Progenitor cell of endocrine pancreas (in vitro differentiated cells): Measurements from ENCODE around the gene CDH8. TPM values are rescaled to one million over a fixed set of nuclear protein-coding genes. Genes with fewer than 3 reads are reported as not detected.

ENCODE experiments used
- DNase-seq: peaks from one replicate; pipeline ENCODE4 v3.0.0; 2021; ENCODE audit warnings: low spot score; ENCODE audit not compliant: unreplicated experiment
- H3K27ac Mint-ChIP-seq: 2 replicates; pipeline ENCODE4 v1.8.0; 2021; ENCODE audit warnings: mild to moderate bottlenecking, moderate library complexity, mixed read lengths
- H3K27me3 Mint-ChIP-seq: 2 replicates; pipeline ENCODE4 v1.8.0; 2021; ENCODE audit warnings: mixed read lengths
- H3K36me3 Mint-ChIP-seq: 2 replicates; pipeline ENCODE4 v1.8.0; 2022; ENCODE audit warnings: mixed read lengths; ENCODE audit not compliant: insufficient read depth
- H3K4me1 Mint-ChIP-seq: 2 replicates; pipeline ENCODE4 v1.8.0; 2021; ENCODE audit warnings: low read depth, mixed read lengths
- H3K4me3 Mint-ChIP-seq: 2 replicates; pipeline ENCODE4 v1.8.0; 2021; ENCODE audit warnings: low read depth, mild to moderate bottlenecking, moderate library complexity, mixed read lengths
- H3K9me3 Mint-ChIP-seq: 2 replicates; pipeline ENCODE4 v1.8.0; 2021; ENCODE audit warnings: low read depth, mixed read lengths
- long read RNA-seq: library from polyadenylated mRNA; unstranded; transcript quantifications from one replicate; pipeline ENCODE4 v2.0.0, GENCODE V29; 2020
- total RNA-seq: library from RNA; stranded (reverse); gene quantifications from 2 replicates; pipeline ENCODE4 v1.2.1, GENCODE V29; 2021
- TF ChIP-seq, protein P1 (sequence below): fragments of 200-600 bp; sonication (generic); IDR thresholded peaks from one replicate; pipeline ENCODE4 v1.5.0; 2021; ENCODE audit warnings: antibody characterized with exemption, mild to moderate bottlenecking; ENCODE audit not compliant: unreplicated experiment

The CDH8 gene, protein sequence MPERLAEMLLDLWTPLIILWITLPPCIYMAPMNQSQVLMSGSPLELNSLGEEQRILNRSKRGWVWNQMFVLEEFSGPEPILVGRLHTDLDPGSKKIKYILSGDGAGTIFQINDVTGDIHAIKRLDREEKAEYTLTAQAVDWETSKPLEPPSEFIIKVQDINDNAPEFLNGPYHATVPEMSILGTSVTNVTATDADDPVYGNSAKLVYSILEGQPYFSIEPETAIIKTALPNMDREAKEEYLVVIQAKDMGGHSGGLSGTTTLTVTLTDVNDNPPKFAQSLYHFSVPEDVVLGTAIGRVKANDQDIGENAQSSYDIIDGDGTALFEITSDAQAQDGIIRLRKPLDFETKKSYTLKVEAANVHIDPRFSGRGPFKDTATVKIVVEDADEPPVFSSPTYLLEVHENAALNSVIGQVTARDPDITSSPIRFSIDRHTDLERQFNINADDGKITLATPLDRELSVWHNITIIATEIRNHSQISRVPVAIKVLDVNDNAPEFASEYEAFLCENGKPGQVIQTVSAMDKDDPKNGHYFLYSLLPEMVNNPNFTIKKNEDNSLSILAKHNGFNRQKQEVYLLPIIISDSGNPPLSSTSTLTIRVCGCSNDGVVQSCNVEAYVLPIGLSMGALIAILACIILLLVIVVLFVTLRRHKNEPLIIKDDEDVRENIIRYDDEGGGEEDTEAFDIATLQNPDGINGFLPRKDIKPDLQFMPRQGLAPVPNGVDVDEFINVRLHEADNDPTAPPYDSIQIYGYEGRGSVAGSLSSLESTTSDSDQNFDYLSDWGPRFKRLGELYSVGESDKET
- 3.1 and 5.4 TPM in 2 replicates for total RNA-seq
- long read RNA-seq, transcript CDH8-211 (9 exons, 3,986 nt), result major isoform, 15 of 22 reads
- long read RNA-seq, partial matches to known transcripts, result 1 of 22 reads
- long read RNA-seq, other reads (novel, unspliced or antisense), result 5 of 22 reads

DNA sequence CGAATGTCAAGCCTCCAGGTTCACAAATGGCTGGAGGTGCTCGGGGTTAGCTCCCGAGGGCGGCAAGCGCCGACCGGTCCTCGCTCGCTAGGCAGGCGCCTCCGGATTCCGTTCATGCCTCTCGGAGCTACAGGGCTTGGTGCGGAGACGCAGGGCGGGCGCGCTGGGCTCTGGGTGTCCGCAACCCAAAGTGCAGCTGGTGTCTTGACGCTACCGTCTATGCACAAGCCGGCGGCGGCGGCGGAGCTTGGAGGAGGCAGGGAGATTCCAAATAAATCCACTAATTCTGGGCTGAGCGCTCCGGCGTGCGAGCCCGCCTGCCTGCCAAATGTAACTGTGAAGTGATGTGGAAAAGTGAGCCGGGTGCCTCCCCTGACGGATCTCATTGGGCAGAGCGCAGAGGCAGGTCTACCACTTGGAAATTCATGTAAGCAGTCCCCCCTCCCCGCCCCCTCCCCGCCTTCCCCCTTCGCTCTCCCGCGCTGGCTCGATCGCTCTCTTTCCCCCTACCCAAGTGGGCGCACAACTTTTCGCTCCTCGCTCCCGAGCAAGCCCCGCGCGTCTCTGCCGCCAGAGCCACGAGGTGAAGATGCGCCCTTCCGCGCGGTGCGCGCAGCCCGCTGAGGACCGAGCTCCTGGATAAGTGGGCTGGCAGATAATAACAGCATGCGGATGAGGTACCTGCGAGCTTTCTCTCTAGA, at the start of gene CDH8:
Gene CDH8 (minus strand): TSS at position 338 of the 701 bp plus-strand sequence. CDS start 15,035 bp downstream, outside the sequence.
- TF ChIP-seq, protein P1, sequence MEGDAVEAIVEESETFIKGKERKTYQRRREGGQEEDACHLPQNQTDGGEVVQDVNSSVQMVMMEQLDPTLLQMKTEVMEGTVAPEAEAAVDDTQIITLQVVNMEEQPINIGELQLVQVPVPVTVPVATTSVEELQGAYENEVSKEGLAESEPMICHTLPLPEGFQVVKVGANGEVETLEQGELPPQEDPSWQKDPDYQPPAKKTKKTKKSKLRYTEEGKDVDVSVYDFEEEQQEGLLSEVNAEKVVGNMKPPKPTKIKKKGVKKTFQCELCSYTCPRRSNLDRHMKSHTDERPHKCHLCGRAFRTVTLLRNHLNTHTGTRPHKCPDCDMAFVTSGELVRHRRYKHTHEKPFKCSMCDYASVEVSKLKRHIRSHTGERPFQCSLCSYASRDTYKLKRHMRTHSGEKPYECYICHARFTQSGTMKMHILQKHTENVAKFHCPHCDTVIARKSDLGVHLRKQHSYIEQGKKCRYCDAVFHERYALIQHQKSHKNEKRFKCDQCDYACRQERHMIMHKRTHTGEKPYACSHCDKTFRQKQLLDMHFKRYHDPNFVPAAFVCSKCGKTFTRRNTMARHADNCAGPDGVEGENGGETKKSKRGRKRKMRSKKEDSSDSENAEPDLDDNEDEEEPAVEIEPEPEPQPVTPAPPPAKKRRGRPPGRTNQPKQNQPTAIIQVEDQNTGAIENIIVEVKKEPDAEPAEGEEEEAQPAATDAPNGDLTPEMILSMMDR, result no peak
- DNase-seq, result peak; percentile 26
- H3K27me3 Mint-ChIP-seq, result peaks cover 87% of the 10 kb centered on the region
- H3K4me1 Mint-ChIP-seq, result peaks cover 16% of the 10 kb centered on the region
- no peak within 1 kb of the TSS for H3K27ac Mint-ChIP-seq
- H3K36me3 Mint-ChIP-seq, result no peaks in the 10 kb centered on the region
- peak within 1 kb of the TSS; percentile 67 for H3K4me3 Mint-ChIP-seq
- H3K9me3 Mint-ChIP-seq, result no peaks in the 10 kb centered on the region

DNA sequence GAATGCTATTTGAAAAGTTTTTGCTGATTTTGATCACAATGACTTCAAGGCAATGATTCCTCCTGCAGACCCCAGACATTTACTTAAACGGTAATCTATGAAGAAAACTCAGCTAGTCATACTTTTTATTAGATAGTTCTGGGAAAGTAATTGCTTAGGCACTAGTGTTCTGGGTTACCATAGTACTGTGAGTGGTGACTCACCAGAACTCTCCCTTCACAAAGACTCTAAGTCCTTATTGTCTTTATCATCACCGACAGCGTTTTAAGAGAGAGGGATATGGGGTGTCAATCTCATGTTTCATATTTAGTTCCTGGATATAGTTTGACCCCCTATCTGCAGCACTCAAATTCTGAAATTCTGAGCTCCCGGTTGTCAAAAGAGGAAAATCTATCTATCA, 43.0 kb upstream of the CDH8 start:
- TF ChIP-seq, protein P1, result no peak
- Mint-ChIP-seq H3K27me3 (no peaks in the 10 kb centered on the region), H3K9me3 (no peaks in the 10 kb centered on the region), H3K4me3 (no peak overlapping the region), H3K4me1 (no peaks in the 10 kb centered on the region), H3K27ac (no peak overlapping the region), H3K36me3 (no peaks in the 10 kb centered on the region)
- DNase-seq, result no peak

DNA sequence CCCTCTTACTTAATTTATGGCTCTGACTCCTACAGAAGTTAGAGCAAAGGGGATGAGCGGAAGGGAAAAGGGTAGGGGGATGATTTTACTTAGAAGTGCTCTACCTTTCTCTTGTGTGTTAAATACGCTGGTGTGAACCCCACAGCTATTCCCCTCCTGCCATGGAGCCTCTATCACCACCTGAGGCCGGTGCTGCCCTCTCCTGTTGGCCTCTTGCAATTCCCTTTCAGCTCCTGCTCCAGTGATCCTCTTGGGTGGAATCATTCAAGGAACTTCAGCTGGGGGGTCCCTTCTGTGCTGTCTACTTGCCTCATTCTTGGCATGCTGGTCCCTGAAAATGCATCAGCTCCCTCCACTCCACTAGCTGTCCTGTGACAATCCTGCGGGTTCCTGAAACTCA, 41.8 kb upstream of the CDH8 start:
- H3K27me3 Mint-ChIP-seq, result no peaks in the 10 kb centered on the region

DNA sequence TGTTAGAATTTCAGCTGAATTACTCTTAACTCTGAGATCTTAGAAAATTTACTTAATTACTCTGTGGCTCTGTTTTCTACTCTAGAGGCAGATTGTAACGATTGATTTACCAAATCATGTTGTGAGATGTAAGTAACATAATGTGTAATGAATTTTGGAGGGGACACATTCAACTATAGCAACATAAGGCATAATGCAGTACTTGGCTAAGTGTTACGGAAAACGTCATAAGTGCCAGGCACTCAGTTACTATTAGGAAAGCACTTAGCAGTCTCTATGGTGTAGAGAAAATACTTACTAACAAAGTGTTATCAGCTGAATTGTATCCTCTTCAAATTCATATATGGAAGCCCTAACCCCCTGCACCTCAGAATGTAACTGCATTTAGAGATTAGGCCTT, 40.6 kb upstream of the CDH8 start:
- no peaks in the 10 kb centered on the region for H3K36me3 Mint-ChIP-seq
- no peak for DNase-seq
- H3K9me3 Mint-ChIP-seq, result no peaks in the 10 kb centered on the region
- TF ChIP-seq, protein P1, result no peak
- no peak overlapping the region for H3K4me3 Mint-ChIP-seq
- H3K27ac Mint-ChIP-seq, result no peak overlapping the region
- H3K27me3 Mint-ChIP-seq, result no peaks in the 10 kb centered on the region
- H3K4me1 Mint-ChIP-seq, result no peaks in the 10 kb centered on the region

More for the DNA sequence above, 41.8 kb upstream of the CDH8 start:
- DNase-seq, result no peak
- no peaks in the 10 kb centered on the region for H3K36me3 Mint-ChIP-seq
- no peaks in the 10 kb centered on the region for H3K4me1 Mint-ChIP-seq
- H3K27ac Mint-ChIP-seq, result no peak overlapping the region
- TF ChIP-seq, protein P1, result peak; percentile 57
- H3K4me3 Mint-ChIP-seq, result no peak overlapping the region
- no peaks in the 10 kb centered on the region for H3K9me3 Mint-ChIP-seq

DNA sequence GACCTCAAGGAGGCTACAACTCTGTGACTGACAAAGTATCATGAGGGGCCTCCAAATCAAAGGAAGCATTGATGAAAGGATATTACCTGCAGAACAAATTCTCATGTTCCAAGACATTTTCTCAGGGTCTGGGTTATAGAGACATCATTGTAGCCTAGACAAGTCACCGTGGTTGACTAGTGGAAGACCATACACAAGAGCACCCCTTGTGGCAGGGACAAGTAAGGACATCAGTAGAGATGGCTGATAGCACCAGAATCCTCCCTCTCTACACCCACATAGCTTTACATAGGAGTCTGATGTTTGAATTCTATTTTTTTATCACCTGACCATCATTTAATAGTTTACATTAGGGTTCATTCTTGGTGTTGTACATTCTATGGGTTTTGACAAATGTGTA, 32.5 kb upstream of the CDH8 start:
- Mint-ChIP-seq H3K27me3 (no peaks in the 10 kb centered on the region), H3K4me1 (no peaks in the 10 kb centered on the region), H3K9me3 (peaks cover 4% of the 10 kb centered on the region), H3K4me3 (no peak overlapping the region), H3K27ac (no peak overlapping the region), H3K36me3 (no peaks in the 10 kb centered on the region)
- no peak for DNase-seq
- TF ChIP-seq, protein P1, result peak; percentile 23
